NCI-H1417 treated with DMSO at 0.1 percent for 48 hours (cell line): ENCODE data around the gene DENND5B.
"Not testable (repeated sequence)": the region's sequence is repeated elsewhere in the genome, so short reads cannot be mapped to it uniquely, and the experiment has no call there.

Experiments
- DNase-seq: peaks from one replicate; lab custom pipeline; 2025; lab: John Stamatoyannopoulos, UW

The DENND5B gene

GRCh38 chr12:31590642-31591379 lies at the start of gene DENND5B:
TSS of gene DENND5B (minus strand) at chr12:31591136. CDS start at chr12:31590832, 304 bp downstream.
- DNase-seq, result peak; percentile 36

DNA sequence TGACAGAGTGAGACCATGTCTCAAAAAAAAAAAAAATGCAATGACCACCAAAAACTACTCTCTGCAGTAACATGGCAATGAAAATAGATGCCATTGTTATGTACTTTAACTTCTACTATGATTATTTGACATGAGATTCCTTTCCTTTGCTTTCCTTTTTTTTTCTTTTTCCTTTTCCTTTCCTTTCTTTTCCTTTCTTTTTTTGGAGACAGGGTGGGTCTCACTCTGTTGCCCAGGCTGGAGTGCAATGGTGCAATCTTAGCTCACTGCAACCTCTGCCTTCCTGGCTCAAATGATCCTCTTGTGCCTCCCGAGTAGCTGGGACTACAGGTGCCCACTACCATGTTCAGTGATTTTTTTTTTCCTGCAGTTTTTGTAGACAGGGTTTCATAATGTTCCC lies 43.7 kb upstream of the DENND5B start:
- DNase-seq, result no peak

- no peak for DNase-seq
These were observed 42.5 kb upstream of the DENND5B start for GRCh38 chr12:31633464-31633863.

DNA sequence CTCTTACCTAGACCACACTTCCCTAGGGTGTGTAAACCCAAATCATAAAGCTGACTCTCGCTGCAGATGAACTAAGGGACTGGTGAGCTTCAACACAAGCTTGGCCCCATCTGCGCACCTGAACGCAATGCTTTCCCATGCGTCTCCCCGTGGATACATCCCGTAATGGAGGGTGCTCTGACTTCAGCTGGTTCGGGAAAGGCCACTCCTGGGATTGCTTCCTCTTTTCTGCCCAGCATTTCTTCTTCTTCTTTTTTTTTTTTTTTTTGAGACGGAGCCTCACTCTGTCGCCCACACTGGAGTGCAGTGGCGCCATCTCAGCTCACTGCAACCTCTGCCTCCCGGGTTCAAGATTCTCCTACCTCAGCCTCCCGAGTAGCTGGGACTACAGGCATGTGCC lies 40.9 kb upstream of the DENND5B start:
- no peak for DNase-seq

DNA sequence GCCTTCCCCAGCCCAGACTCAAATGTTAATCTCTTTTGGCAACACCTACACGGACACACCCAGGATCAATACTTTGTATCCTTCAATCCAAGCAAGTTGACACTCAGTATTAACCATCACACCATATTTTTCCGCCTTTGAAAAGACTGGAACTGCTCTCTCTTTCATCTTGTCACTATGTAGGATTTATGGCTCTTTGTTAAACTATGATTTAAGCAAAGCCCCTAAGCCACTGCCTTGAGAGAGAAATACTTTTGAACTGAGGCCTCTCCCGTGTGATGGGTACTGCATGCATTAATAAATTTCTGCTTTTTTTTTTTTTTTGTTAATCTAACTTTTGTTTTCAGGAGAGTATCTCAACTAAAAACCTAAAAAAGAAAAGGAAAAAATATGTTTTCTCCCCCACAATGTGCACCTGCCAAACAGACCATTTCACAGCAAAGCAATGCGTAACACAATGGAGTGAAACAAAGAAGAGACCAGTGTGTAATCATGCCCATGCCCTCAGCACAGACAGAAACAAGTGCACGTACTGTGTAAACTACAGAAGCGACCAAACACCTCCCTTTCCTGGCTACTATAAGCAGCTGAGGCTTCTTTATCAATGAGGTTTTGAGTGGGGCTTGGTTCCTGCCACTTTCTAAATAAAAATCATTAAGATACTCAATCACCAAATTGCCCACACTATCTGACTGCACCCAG lies 40.2 kb upstream of the DENND5B start:
- DNase-seq, result no peak

GRCh38 chr12:31629756-31630732 lies 39.1 kb upstream of the DENND5B start:
- no peak for DNase-seq

DNA sequence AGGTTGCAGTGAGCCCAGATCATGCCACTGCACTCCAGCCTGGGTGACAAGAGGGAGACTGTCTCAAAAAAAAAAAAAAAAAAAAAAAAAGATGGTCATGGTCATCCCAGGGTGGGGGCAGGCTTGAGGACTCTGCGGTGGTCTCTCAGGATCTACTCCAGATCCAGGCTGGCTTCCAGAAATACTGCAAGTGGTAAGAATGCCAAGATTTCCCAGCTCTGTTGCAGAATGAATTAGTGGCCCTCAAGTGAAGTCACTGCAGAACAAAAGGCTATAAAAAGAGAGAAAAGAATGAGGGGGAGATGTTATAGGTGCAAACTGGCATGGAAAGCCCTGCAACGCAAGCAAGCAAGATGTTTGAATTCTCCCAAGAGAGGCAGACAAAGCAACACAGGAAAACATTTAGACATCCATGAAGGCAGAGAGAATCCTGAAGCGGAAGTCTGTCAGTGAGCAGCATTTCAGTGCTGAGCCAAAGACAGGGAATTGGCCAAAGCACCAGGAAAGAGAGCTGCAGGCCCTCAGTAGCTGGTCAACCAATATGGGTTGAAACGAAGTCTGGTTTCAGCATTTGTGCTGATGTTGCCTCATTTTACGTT lies 36.6 kb upstream of the DENND5B start:
- DNase-seq, result no peak

DNA sequence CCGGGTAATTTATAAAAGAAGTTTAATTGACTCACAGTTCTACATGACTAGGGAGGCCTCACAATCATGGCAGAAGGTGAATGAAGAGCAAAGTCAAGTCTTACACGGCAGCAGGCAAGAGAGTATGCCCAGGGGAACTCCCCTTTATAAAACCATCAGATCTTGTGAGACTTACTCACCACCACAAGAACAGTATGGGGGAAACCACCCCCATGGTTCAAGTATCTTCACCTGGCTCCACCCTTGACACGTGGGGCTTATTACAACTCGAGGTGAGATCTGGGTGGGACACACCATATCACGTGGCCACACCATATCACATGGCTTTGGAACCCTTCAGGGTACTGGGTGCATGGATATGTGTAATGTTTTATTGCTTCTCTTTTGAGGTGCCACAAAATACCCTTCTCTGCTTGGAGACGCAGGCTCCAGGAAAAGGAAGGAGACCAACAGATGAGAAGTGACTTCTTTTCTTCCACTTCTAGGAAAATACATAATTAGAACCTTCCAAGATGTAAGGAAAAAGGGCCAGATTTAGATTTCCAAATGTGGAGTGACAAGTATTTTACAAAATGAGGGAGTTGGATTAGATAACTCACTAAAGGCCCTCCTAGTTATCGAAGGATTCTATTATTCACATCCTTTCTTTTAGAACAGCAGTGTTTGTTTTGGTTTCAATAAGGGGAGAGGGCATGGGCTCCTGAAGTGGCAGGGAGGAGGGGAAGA lies 35.5 kb upstream of the DENND5B start:
- DNase-seq, result no peak

- no peak for DNase-seq
These were observed 31.1 kb upstream of the DENND5B start for GRCh38 chr12:31622038-31622437.

DNA sequence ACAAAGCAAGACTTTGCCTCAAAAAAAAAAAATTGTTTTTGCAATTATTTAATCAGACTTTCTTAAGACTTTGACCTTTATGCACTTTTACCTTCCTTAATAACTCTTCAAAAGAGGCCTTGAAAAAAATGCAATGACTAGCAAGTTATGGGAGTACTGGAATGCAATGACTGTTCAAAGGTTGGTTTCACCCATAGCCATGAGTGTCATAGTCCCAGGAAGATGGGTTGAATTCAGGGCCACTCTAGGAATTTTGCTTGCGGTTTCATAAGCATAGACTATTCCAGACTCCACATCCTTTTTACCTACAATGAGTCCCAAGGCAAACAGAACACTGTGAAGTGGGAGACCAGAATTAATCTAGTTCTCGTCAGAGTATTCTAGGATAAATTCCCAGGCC lies 29.4 kb upstream of the DENND5B start:
- DNase-seq, result no peak

GRCh38 chr12:31618228-31619025 lies 27.5 kb upstream of the DENND5B start:
- no peak for DNase-seq

DNA sequence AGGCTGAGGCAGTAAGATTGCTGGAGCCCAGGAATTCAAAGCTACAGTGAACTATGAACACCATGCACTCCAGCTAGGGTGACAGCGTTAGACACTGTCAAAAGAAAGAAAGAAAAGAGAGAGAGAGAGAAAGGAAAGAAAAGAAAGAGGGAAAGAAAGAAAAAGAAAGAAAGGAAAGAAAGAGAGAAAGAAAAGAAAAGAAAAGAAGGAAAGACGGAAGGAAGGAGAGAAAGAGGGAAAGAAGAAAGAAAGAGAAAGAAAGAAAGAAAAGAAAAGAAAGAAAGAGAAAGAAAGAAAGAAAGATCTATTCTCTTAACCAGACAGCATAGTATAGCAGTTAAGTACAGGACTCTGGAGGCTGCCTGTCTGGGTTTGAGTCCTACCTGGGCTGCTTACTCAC lies 21.9 kb upstream of the DENND5B start:
- no peak for DNase-seq

DNA sequence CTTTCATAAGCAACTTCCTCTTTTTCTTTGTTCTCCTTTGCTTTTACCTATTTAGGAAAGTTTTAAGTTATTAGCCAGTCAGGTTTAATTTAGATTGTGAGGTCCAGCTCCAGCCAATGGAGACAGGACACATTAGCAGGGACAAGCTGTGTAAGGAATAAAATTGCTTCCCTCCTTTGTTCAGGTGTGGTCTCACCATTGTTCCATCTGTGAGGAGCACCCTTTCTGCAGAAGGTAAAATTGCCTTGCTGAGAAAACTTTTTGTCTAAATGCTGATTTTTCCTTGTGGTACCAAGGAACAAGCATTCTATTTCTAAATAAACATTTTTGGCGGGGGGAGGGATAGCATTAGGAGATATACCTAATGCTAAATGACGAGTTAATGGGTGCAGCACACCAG lies 17.4 kb upstream of the DENND5B start:
- not testable (repeated sequence) for DNase-seq

- DNase-seq, result no peak
These were observed 14.6 kb upstream of the DENND5B start for GRCh38 chr12:31605531-31605930.

DNA sequence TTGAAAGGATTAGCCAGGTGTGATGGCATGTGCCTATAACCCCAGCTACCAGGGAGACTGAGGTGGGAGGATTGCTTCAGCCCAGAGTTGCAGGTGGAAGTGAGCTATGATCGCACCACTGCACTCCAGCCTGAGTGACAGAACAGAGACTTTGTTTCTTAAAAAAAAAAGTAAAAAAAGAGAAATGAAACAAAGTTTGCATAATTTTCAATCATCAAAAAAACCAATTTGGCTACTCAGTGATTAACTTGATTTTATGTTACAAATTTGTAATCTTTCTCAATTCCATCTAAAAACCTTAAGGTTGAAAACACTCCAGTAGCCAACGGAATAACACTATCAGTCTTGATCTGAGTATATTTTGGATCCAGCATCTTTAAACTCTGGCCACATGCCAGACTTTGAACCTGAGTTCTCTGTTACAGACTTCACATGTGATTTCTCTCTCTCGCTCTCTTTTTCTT lies 12.6 kb upstream of the DENND5B start:
- DNase-seq, result no peak

DNA sequence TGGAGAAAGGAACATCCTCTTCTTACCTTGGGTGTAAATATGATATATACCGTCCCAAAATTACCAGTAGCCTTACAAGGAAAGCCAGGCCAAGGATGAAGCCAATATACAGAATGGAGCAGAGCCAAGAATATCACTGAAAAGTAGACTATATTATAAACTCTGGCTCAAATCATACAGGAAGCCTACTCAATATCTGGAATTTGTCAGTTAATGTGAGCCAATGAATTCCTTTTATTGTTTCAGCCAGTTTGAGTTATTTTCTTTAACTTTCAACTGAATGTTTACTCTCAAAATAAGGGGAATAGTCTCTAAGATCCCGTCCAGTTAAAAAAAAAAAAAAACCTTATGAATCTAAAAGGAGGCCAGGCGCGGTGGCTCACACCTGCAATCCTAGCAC lies 9.8 kb upstream of the DENND5B start:
- DNase-seq, result no peak

DNA sequence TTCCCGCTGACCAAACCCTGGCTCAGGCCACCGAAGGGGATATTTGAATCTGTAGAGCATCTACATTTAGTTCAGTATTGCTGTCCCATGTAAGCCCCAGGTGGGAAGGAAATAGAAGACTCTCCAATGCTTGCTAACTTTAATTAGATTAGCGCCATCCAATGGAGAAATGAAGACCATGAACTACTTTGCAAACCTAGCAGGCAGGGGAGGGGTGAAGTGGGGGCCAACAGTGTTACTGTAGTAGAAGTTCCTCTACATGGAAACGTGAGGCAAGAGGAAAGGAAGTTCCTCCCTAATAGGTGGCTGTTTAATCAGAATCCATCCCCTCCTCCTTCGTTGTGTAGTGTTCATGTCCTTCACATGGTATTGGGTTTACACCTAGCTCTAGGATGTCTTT lies 9.3 kb upstream of the DENND5B start:
- no peak for DNase-seq

DNA sequence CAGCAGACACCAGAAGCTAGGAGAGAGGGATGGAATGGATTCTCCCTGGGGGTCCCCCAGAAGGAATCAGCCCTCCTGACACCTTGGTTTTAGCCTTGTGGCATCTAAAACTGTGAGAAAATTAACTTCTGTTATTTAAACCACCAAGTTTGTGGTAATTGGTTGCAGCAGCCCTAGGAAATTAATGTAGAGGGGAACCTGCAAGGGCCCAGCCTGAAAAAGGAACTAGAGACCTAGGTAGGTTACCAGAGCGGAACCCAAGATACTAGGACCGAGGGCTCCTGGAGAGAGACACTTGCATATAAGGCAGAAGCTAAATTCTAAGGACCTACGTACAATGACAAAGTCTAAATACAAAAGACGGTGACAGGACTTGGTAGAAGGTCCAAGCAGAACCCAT lies 8.1 kb upstream of the DENND5B start:
- DNase-seq, result no peak

DNA sequence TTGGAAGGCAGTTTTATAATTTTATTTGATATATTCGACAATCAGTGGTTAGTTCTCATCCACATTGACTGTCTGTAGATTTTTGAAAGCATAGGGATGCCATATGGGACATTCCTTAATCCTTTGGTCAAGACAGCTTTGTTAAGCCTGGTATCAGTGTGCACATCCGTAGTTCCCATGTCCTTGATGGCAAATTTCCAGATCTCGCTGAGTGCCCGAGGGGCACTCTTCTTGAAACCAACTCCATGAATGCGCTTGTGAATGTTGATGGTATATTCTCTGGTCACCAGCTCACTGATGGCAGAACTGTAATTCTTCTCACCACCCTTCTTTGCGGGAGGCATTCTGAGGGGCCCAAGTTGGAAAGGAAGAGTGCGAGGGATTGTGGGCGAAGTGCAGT lies 6.1 kb upstream of the DENND5B start:
- no peak for DNase-seq

DNA sequence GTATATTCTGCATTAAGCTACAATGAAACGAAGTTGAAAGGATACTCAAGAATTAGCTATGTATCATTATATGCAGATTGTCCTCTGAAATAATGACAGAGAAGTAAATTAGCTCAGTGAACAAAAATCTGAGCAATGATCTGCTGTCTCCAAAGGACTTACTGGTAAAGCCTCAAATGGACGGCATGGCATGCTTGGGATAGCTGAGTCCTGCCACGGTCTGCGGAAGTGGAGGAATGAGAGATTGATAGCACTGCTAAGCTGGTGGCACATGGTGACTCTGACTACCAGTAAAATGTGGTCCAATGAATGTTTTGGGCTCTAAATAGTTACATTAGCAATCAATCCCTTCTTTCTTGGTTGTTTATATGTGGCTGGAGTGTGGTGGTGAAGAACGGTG lies 3.7 kb upstream of the DENND5B start:
- no peak for DNase-seq
